Fibroblast of villous mesenchyme (primary cell): Measurements from ENCODE around the gene KCNC3. TPM values are rescaled to one million over a fixed set of nuclear protein-coding genes. Genes with fewer than 3 reads are reported as not detected.

Experiments
- DNase-seq: peaks from one replicate; pipeline ENCODE4 v3.0.0-alpha.2; 2010; ENCODE audit warnings: low read depth
- H3K4me3 ChIP-seq: 2 replicates; pipeline ENCODE4 v1.5.1; 2011; ENCODE audit warnings: low read depth, mild to moderate bottlenecking, low read length
- CTCF ChIP-seq: IDR thresholded peaks from 2 replicates; pipeline ENCODE4 v1.5.1; 2012; ENCODE audit warnings: low read depth, mild to moderate bottlenecking, low read length; ENCODE audit not compliant: insufficient read depth
- total RNA-seq: library from RNA; depleted of rRNA; stranded (reverse); fragments of >200 nt; gene quantifications from 2 replicates; pipeline ENCODE4 v1.2.3, GENCODE V29; 2012

The KCNC3 gene
- total RNA-seq, 1 donor = not detected

- TF ChIP-seq CTCF = no peak
- no peak for DNase-seq
- H3K4me3 ChIP-seq = no peak overlapping the region
These were observed 59.5 kb downstream of the KCNC3 start for GRCh38 chr19:50269653-50270052.

- no peak for TF ChIP-seq CTCF
- no peak overlapping the region for H3K4me3 ChIP-seq
- DNase-seq = no peak
These were observed 60.7 kb downstream of the KCNC3 start for GRCh38 chr19:50268501-50268900.

- no peak overlapping the region for H3K4me3 ChIP-seq
- no peak for TF ChIP-seq CTCF
- no peak for DNase-seq
These were observed 61.1 kb downstream of the KCNC3 start for GRCh38 chr19:50268041-50268440.

- no peak for DNase-seq
- no peak for TF ChIP-seq CTCF
These were observed 62.3 kb downstream of the KCNC3 start for GRCh38 chr19:50266896-50267295.

GRCh38 chr19:50266041-50266440 lies 63.1 kb downstream of the KCNC3 start:
- DNase-seq = no peak
- TF ChIP-seq CTCF = no peak
- no peak overlapping the region for H3K4me3 ChIP-seq

More at GRCh38 chr19:50266896-50267295, 62.3 kb downstream of the KCNC3 start:
- H3K4me3 ChIP-seq = no peak overlapping the region

GRCh38 chr19:50264483-50265186 lies 64.5 kb downstream of the KCNC3 start:
- no peak for TF ChIP-seq CTCF
- no peak for DNase-seq
- H3K4me3 ChIP-seq = no peak overlapping the region

- H3K4me3 ChIP-seq = no peak overlapping the region
- DNase-seq = no peak
- TF ChIP-seq CTCF = no peak
These were observed 66.0 kb downstream of the KCNC3 start for GRCh38 chr19:50263176-50263575.
